Measurements from ENCODE around the gene SS18.

SS18 gene

GRCh38 chr18:25983730-25984129 is 106.7 kb downstream of the SS18 start:
- H3K27ac ChIP-seq: no peak overlapping the region
- TF ChIP-seq ZFX (IDR thresholded peaks at IDR 0.05) (no peak), CTCF (conservative IDR thresholded peaks at IDR 0.05) (no peak)

GRCh38 chr18:25982961-25983360 is 107.5 kb downstream of the SS18 start:
- H3K27ac ChIP-seq: no peak overlapping the region
- TF ChIP-seq ZFX (IDR thresholded peaks at IDR 0.05): no peak
- no peak for TF ChIP-seq CTCF (conservative IDR thresholded peaks at IDR 0.05)

GRCh38 chr18:25982153-25982552 is 108.3 kb downstream of the SS18 start:
- TF ChIP-seq ZFX (IDR thresholded peaks at IDR 0.05) (no peak), CTCF (conservative IDR thresholded peaks at IDR 0.05) (no peak)
- no peak overlapping the region for H3K27ac ChIP-seq

- no peak overlapping the region for H3K27ac ChIP-seq
- no peak for TF ChIP-seq CTCF (conservative IDR thresholded peaks at IDR 0.05)
- no peak for TF ChIP-seq ZFX (IDR thresholded peaks at IDR 0.05)
These were observed 110.9 kb downstream of the SS18 start for GRCh38 chr18:25979369-25980040.

- TF ChIP-seq CTCF (conservative IDR thresholded peaks at IDR 0.05) (no peak), ZFX (IDR thresholded peaks at IDR 0.05) (no peak)
- no peak overlapping the region for H3K27ac ChIP-seq
These were observed 113.9 kb downstream of the SS18 start for GRCh38 chr18:25976554-25976953.

- TF ChIP-seq CTCF (conservative IDR thresholded peaks at IDR 0.05): peak; percentile 30
- no peak for TF ChIP-seq ZFX (IDR thresholded peaks at IDR 0.05)
- H3K27ac ChIP-seq: no peak overlapping the region
These were observed 115.8 kb downstream of the SS18 start for GRCh38 chr18:25974630-25975077.

Data from C4-2B (cell line).